Measurements from ENCODE around the gene NUCB1.

DNA sequence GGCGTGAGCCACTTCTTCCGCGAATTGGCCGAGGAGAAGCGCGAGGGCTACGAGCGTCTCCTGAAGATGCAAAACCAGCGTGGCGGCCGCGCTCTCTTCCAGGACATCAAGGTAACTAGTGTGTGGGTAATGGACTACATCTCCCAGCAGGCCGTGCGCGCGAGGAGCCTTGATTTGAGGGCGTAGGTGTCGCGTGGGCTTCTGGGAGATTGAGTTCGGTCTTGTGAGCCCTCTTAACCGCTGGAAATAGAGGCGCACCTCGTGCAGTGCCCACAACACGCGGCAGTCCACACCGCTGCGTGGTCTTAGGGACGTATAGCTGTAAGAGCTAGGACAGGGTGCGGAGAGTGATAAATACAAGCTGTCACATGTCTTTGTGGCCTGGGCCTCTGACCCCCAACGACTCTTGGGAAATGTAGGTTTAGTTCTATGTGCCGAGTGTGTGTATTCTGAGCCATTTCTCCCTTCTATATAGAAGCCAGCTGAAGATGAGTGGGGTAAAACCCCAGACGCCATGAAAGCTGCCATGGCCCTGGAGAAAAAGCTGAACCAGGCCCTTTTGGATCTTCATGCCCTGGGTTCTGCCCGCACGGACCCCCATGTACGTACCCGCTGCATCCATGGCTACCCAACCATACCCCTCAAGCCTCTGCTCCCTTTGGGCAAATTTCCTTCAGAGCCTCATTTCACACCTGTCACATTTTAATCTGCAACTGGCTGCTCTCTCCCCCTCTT, 65.9 kb downstream of the NUCB1 start:
- TF ChIP-seq CTCF (IDR thresholded peaks at IDR 0.05; ENCODE audit: extremely low read depth in 1 of 2, insufficient read depth in 1 of 2, low read depth in 1 of 2, low read length in 2 of 2), result no peak
- no peak for TF ChIP-seq POLR2AphosphoS5 (IDR thresholded peaks at IDR 0.05; ENCODE audit: insufficient read depth, low read depth, low read length)

Measured in endothelial cell of umbilical vein (primary cell).